C1 segment of cervical spinal cord (tissue), 14 donors: ENCODE results near the gene RFTN2.
"Not testable (repeated sequence)": the region's sequence is repeated elsewhere in the genome, so short reads cannot be mapped to it uniquely, and the experiment has no call there.

Experiments
- DNase-seq, 14 donors: peaks; one replicate each; lab custom pipeline; 2025; lab: John Stamatoyannopoulos, UW

Gene RFTN2

GRCh38 chr2:197674591-197674990, 796 bp downstream of the RFTN2 start:
- peak in 1 of 14 donors; percentile 28 for DNase-seq

- no peak for DNase-seq
Observed at GRCh38 chr2:197674060-197674459, 1.3 kb downstream of the RFTN2 start.

GRCh38 chr2:197673606-197674005, 1.8 kb downstream of the RFTN2 start:
- DNase-seq: no peak

GRCh38 chr2:197673106-197673505, 2.3 kb downstream of the RFTN2 start:
- DNase-seq: peak in 4 of 14 donors; percentile 7 to 45 (median 18)

- no peak for DNase-seq
Observed at GRCh38 chr2:197672371-197672893, 3.0 kb downstream of the RFTN2 start.

GRCh38 chr2:197669077-197669476, 6.3 kb downstream of the RFTN2 start:
- DNase-seq: no peak

- no peak for DNase-seq
Observed at GRCh38 chr2:197668296-197668695, 7.1 kb downstream of the RFTN2 start.

GRCh38 chr2:197666277-197666676, 9.1 kb downstream of the RFTN2 start:
- DNase-seq: no peak

GRCh38 chr2:197661626-197662025, 13.8 kb downstream of the RFTN2 start:
- no peak for DNase-seq

- DNase-seq: no peak
Observed at GRCh38 chr2:197657562-197657961, 17.8 kb downstream of the RFTN2 start.

- DNase-seq: no peak
Observed at GRCh38 chr2:197647961-197648690, 27.3 kb downstream of the RFTN2 start.

- no peak for DNase-seq
Observed at GRCh38 chr2:197641666-197642065, 33.7 kb downstream of the RFTN2 start.

- not testable (repeated sequence) for DNase-seq
Observed at GRCh38 chr2:197640571-197641122, 34.7 kb downstream of the RFTN2 start.

- DNase-seq: no peak
Observed at GRCh38 chr2:197633109-197633657, 42.2 kb downstream of the RFTN2 start.

GRCh38 chr2:197628043-197628500, 47.3 kb downstream of the RFTN2 start:
- peak in 12 of 14 donors; percentile 21 to 83 (median 59) for DNase-seq

GRCh38 chr2:197626965-197627625, 48.3 kb downstream of the RFTN2 start:
- DNase-seq: no peak

GRCh38 chr2:197620133-197620532, 55.3 kb downstream of the RFTN2 start:
- no peak for DNase-seq

GRCh38 chr2:197615016-197615652, 60.3 kb downstream of the RFTN2 start:
- no peak for DNase-seq

- no peak for DNase-seq
Observed at GRCh38 chr2:197614532-197614931, 60.9 kb downstream of the RFTN2 start.

- DNase-seq: no peak
Observed at GRCh38 chr2:197613509-197613987, 61.8 kb downstream of the RFTN2 start.

- no peak for DNase-seq
Observed at GRCh38 chr2:197606180-197606579, 69.2 kb downstream of the RFTN2 start.
